ENCODE results near the gene DGKQ.
A peak's percentile ranks its signal among the peaks of the same experiment; 100 is the strongest.
"Not testable (repeated sequence)": the region's sequence is repeated elsewhere in the genome, so short reads cannot be mapped to it uniquely, and the experiment has no call there.

DGKQ gene

GRCh38 chr4:932713-933070 lies 40.7 kb downstream of the DGKQ start:
- Histone ChIP-seq H3K9ac (ENCODE audit: insufficient read length, low read depth) (peak overlapping the region; percentile 97), H3K9me3 (ENCODE audit: insufficient read depth, low read length) (no peaks in the 10 kb centered on the region), H3K4me3 (ENCODE audit: insufficient read length, low read depth) (peak overlapping the region; percentile 94), H3K36me3 (ENCODE audit: insufficient read depth, insufficient read length, low read length) (peaks cover 10% of the 10 kb centered on the region), H3K27me3 (ENCODE audit: insufficient read depth, insufficient read length) (no peaks in the 10 kb centered on the region), H3K4me1 (ENCODE audit: insufficient read depth, insufficient read length) (no peaks in the 10 kb centered on the region)
- no peak for TF ChIP-seq YY1 (IDR thresholded peaks at IDR 0.05; ENCODE audit: insufficient read depth, insufficient read length)
- TF ChIP-seq SUZ12 (IDR thresholded peaks at IDR 0.05; ENCODE audit: extremely low read depth, insufficient read depth, insufficient read length): no peak
- no peak for TF ChIP-seq ZNF274 (IDR thresholded peaks at IDR 0.05; ENCODE audit: low read depth, low read length)
- DNase-seq (ENCODE audit: low read depth, low spot score): no peak

GRCh38 chr4:931960-932712 lies 41.2 kb downstream of the DGKQ start, which contains the start of the genes GAK and TMEM175:
Gene GAK, minus strand, starts transcription at chr4:932316. Its CDS starts 129 bp downstream, at chr4:932187.
Gene TMEM175, plus strand, starts transcription at chr4:932460. Its CDS starts 15,280 bp downstream, at chr4:947740.
- no peaks in the 10 kb centered on the region for H3K9me3 ChIP-seq (ENCODE audit: insufficient read depth, low read length)
- H3K36me3 ChIP-seq (ENCODE audit: insufficient read depth, insufficient read length, low read length): peaks cover 10% of the 10 kb centered on the region
- peak within 1 kb of the TSS; percentile 97 for H3K9ac ChIP-seq (ENCODE audit: insufficient read length, low read depth)
- DNase-seq (ENCODE audit: low read depth, low spot score): peak; percentile 96
- TF ChIP-seq ZNF274 (IDR thresholded peaks at IDR 0.05; ENCODE audit: low read depth, low read length): no peak
- TF ChIP-seq YY1 (IDR thresholded peaks at IDR 0.05; ENCODE audit: insufficient read depth, insufficient read length): no peak
- no peak for TF ChIP-seq SUZ12 (IDR thresholded peaks at IDR 0.05; ENCODE audit: extremely low read depth, insufficient read depth, insufficient read length)
- no peaks in the 10 kb centered on the region for H3K4me1 ChIP-seq (ENCODE audit: insufficient read depth, insufficient read length)
- no peaks in the 10 kb centered on the region for H3K27me3 ChIP-seq (ENCODE audit: insufficient read depth, insufficient read length)
- peak within 1 kb of the TSS; percentile 94 for H3K4me3 ChIP-seq (ENCODE audit: insufficient read length, low read depth)

- Histone ChIP-seq H3K36me3 (ENCODE audit: insufficient read depth, insufficient read length, low read length) (peaks cover 10% of the 10 kb centered on the region), H3K4me3 (ENCODE audit: insufficient read length, low read depth) (peak overlapping the region; percentile 94), H3K9me3 (ENCODE audit: insufficient read depth, low read length) (no peaks in the 10 kb centered on the region), H3K27me3 (ENCODE audit: insufficient read depth, insufficient read length) (no peaks in the 10 kb centered on the region), H3K4me1 (ENCODE audit: insufficient read depth, insufficient read length) (no peaks in the 10 kb centered on the region), H3K9ac (ENCODE audit: insufficient read length, low read depth) (peak overlapping the region; percentile 97)
- TF ChIP-seq SUZ12 (IDR thresholded peaks at IDR 0.05; ENCODE audit: extremely low read depth, insufficient read depth, insufficient read length) (no peak), YY1 (IDR thresholded peaks at IDR 0.05; ENCODE audit: insufficient read depth, insufficient read length) (no peak), ZNF274 (IDR thresholded peaks at IDR 0.05; ENCODE audit: low read depth, low read length) (no peak)
- no peak for DNase-seq (ENCODE audit: low read depth, low spot score)
These were observed 42.0 kb downstream of the DGKQ start for GRCh38 chr4:931194-931959.

GRCh38 chr4:930827-931193 lies 42.6 kb downstream of the DGKQ start:
- Histone ChIP-seq H3K36me3 (ENCODE audit: insufficient read depth, insufficient read length, low read length) (peaks cover 16% of the 10 kb centered on the region), H3K9ac (ENCODE audit: insufficient read length, low read depth) (peak overlapping the region; percentile 97), H3K4me1 (ENCODE audit: insufficient read depth, insufficient read length) (peaks cover 3% of the 10 kb centered on the region), H3K9me3 (ENCODE audit: insufficient read depth, low read length) (no peaks in the 10 kb centered on the region), H3K4me3 (ENCODE audit: insufficient read length, low read depth) (peak overlapping the region; percentile 94), H3K27me3 (ENCODE audit: insufficient read depth, insufficient read length) (no peaks in the 10 kb centered on the region)
- DNase-seq (ENCODE audit: low read depth, low spot score): no peak
- TF ChIP-seq SUZ12 (IDR thresholded peaks at IDR 0.05; ENCODE audit: extremely low read depth, insufficient read depth, insufficient read length) (no peak), YY1 (IDR thresholded peaks at IDR 0.05; ENCODE audit: insufficient read depth, insufficient read length) (no peak), ZNF274 (IDR thresholded peaks at IDR 0.05; ENCODE audit: low read depth, low read length) (no peak)

- Histone ChIP-seq H3K9me3 (ENCODE audit: insufficient read depth, low read length) (no peaks in the 10 kb centered on the region), H3K4me1 (ENCODE audit: insufficient read depth, insufficient read length) (peaks cover 5% of the 10 kb centered on the region), H3K36me3 (ENCODE audit: insufficient read depth, insufficient read length, low read length) (peaks cover 19% of the 10 kb centered on the region), H3K9ac (ENCODE audit: insufficient read length, low read depth) (no peak overlapping the region), H3K27me3 (ENCODE audit: insufficient read depth, insufficient read length) (no peaks in the 10 kb centered on the region), H3K4me3 (ENCODE audit: insufficient read length, low read depth) (no peak overlapping the region)
- TF ChIP-seq YY1 (IDR thresholded peaks at IDR 0.05; ENCODE audit: insufficient read depth, insufficient read length) (no peak), ZNF274 (IDR thresholded peaks at IDR 0.05; ENCODE audit: low read depth, low read length) (no peak), SUZ12 (IDR thresholded peaks at IDR 0.05; ENCODE audit: extremely low read depth, insufficient read depth, insufficient read length) (no peak)
- DNase-seq (ENCODE audit: low read depth, low spot score): no peak
These were observed 43.3 kb downstream of the DGKQ start for GRCh38 chr4:930028-930551.

- TF ChIP-seq SUZ12 (IDR thresholded peaks at IDR 0.05; ENCODE audit: extremely low read depth, insufficient read depth, insufficient read length) (no peak), YY1 (IDR thresholded peaks at IDR 0.05; ENCODE audit: insufficient read depth, insufficient read length) (no peak), ZNF274 (IDR thresholded peaks at IDR 0.05; ENCODE audit: low read depth, low read length) (no peak)
- H3K9me3 ChIP-seq (ENCODE audit: insufficient read depth, low read length): no peaks in the 10 kb centered on the region
- H3K4me3 ChIP-seq (ENCODE audit: insufficient read length, low read depth): no peak overlapping the region
- H3K36me3 ChIP-seq (ENCODE audit: insufficient read depth, insufficient read length, low read length): peaks cover 19% of the 10 kb centered on the region
- H3K9ac ChIP-seq (ENCODE audit: insufficient read length, low read depth): peak overlapping the region; percentile 44
- peaks cover 5% of the 10 kb centered on the region for H3K4me1 ChIP-seq (ENCODE audit: insufficient read depth, insufficient read length)
- DNase-seq (ENCODE audit: low read depth, low spot score): no peak
- no peaks in the 10 kb centered on the region for H3K27me3 ChIP-seq (ENCODE audit: insufficient read depth, insufficient read length)
These were observed 44.1 kb downstream of the DGKQ start for GRCh38 chr4:929096-929765.

- not testable (repeated sequence) for DNase-seq (ENCODE audit: low read depth, low spot score); H3K4me1 ChIP-seq (ENCODE audit: insufficient read depth, insufficient read length); H3K4me3 ChIP-seq (ENCODE audit: insufficient read length, low read depth); H3K9me3 ChIP-seq (ENCODE audit: insufficient read depth, low read length); H3K27me3 ChIP-seq (ENCODE audit: insufficient read depth, insufficient read length); H3K9ac ChIP-seq (ENCODE audit: insufficient read length, low read depth)
- H3K36me3 ChIP-seq (ENCODE audit: insufficient read depth, insufficient read length, low read length): peaks cover 26% of the 10 kb centered on the region
These were observed 45.8 kb downstream of the DGKQ start for GRCh38 chr4:927566-927965.

All from NT2/D1 (cell line).